ENCODE measurements around the gene SMYD3. TPM values are rescaled to one million over a fixed set of nuclear protein-coding genes. Genes with fewer than 3 reads are reported as not detected.
"Not testable (repeated sequence)": the region's sequence is repeated elsewhere in the genome, so short reads cannot be mapped to it uniquely, and the experiment has no call there.

The SMYD3 gene
- total RNA-seq, 2 donors from 2014 or later, result 15.8 to 21.8 TPM

GRCh38 chr1:246083416-246083815 is 423.7 kb downstream of the SMYD3 start:
- no peak for DNase-seq
- no peak for ATAC-seq
- intact Hi-C loops (cut with DNase I, micrococcal nuclease), result no loop called here

DNA sequence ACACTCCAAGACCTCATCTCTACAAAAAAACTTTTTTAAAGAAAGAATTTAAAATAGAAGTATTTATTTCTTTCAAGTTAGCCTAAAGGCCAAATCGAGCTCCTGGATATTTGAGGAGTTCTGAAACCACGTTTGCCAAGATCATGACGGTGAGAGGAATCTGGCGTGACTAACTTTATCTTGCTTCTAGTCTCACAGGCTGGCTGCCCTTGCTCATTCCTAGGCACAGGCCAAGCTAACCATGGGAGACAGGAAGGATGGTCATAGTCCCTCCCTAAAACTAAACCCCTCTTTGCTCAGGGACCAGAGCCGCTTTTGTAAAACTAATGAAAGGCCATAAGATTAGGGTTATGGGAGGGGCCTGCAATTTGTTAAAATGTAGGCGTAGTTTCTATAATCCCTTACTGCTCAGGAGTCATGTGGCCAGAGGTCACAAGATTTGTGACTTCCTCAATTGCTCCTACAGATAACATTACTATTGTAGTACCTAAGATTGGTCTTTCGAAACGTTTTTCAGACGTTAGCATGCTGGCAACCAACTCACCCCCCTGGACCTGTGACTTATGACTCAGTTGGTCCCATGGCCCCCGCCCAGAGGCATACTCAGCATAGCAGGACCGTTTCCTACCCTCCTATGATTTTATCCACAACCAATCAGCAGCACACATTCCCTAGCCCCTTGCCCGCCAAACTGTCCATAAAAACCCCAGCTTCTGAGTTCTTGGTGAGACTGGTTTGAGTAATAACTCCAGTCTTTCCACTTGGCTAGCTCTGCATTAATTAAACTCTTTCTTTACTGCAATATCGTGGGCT is 425.0 kb downstream of the SMYD3 start:
- no peak for DNase-seq
- intact Hi-C loops (cut with DNase I, micrococcal nuclease), result no loop called here
- ATAC-seq, result no peak

- intact Hi-C loops (cut with DNase I, micrococcal nuclease), result no loop called here
- ATAC-seq (no peak), DNase-seq (no peak)
These were observed 425.9 kb downstream of the SMYD3 start for GRCh38 chr1:246081138-246081702.

DNA sequence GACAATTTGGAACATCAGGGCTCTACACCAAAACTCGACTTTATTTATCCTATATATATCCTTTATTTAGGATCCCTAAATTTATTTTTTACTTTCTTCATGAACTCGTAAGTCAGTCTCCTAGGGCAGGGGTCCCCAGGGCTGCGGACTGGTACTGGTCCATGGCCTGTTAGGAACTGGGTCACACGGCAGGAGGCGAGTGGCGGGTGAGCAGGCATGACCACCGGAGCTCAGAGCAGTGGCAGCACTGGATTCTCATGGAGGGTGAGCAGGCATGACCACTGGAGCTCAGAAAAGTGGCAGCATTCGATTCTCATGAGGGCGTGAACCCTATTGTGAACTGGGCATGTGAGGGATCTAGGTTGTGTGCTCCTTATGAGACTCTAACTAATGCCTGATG is 427.0 kb downstream of the SMYD3 start:
- no peak for ATAC-seq
- intact Hi-C loops (cut with DNase I, micrococcal nuclease), result no loop called here
- DNase-seq, result no peak

DNA sequence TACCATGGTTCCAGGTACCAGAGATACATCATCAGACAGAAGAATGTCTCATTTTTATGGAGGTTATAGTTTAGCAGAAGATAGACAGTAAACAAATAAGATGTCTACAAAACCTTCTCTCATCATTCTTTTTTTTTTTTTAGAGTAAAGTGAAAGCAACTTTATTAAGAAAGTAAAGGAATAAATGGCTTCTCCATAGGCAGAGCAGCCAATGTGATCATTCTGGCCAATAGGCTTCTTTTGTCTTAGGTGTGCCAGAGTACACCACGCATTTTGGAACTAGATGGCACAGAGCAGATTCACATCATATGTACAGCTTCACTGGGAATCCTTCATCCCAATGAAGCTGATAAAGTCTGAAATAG is 428.2 kb downstream of the SMYD3 start:
- intact Hi-C loops (cut with DNase I, micrococcal nuclease), result no loop called here
- DNase-seq (no peak), ATAC-seq (no peak)

- ATAC-seq, result no peak
- intact Hi-C loops (cut with DNase I, micrococcal nuclease), result no loop called here
These were observed 428.8 kb downstream of the SMYD3 start for GRCh38 chr1:246078126-246078887.

DNA sequence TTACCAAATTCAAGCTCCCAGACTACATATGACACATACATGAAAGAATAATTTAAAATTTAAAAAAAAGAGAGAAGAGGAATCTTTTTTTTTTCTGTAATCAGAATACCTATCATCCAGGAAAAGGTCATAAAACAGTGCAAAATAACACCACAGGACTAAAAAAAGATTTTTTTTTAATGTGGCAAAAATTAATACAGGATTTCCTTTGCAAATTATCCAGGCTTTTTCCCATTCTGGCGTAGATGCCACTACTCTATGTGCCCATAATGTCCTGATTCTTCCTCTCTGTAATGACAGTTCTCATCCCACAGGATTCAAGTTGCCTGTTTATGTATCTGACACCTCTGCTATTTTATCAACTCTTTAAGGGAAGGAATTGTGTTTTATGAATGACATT is 429.6 kb downstream of the SMYD3 start:
- DNase-seq (no peak), ATAC-seq (no peak)
- intact Hi-C loops (cut with DNase I, micrococcal nuclease), result no loop called here

More at GRCh38 chr1:246078126-246078887, 428.8 kb downstream of the SMYD3 start:
- no peak for DNase-seq

DNA sequence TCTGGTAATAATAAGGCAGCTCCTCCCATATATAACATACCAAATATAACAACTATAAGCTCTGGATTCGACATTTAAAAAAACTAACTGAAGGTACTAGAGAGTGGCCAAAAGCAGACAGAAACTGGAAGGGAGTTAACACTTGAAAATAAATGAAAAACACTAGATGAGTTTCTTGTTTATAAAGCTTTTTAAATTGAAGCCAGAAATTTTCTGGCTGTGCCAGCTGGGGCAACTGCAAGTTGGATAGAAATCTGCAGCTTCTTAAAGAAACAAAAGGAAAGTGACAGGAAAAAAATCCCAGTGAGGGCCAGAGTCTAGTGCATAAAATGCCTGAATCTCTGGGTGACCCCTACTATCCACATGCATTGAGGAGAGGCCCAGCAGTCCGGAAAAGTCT is 432.7 kb downstream of the SMYD3 start:
- intact Hi-C loops (cut with DNase I, micrococcal nuclease), result no loop called here
- ATAC-seq, result no peak

GRCh38 chr1:246072456-246072955 is 434.6 kb downstream of the SMYD3 start:
- ATAC-seq, result no peak
- intact Hi-C loops (cut with DNase I, micrococcal nuclease), result no loop called here
- no peak for DNase-seq

More for the DNA sequence above, 432.7 kb downstream of the SMYD3 start:
- DNase-seq, result no peak

DNA sequence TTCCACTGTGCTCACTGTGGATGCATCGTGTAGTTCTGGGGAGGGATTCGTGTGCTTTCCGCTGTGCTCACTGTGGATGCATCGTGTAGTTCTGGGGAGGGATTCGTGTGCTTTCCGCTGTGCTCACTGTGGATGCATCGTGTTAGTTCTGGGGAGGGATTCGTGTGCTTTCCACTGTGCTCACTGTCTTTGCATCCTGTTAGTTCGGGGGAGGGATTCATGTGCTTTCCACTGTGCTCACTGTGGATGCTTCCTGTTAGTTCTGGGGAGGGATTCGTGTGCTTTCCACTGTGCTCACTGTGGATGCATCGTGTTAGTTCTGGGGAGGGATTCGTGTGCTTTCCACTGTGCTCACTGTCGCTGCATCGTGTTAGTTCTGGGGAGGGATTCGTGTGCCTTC is 435.1 kb downstream of the SMYD3 start:
- intact Hi-C loops (cut with DNase I, micrococcal nuclease); DNase-seq; ATAC-seq: not testable (repeated sequence)

- ATAC-seq; intact Hi-C loops (cut with DNase I, micrococcal nuclease): not testable (repeated sequence)
These were observed 435.5 kb downstream of the SMYD3 start for GRCh38 chr1:246071561-246071960.

GRCh38 chr1:246069581-246069980 is 437.5 kb downstream of the SMYD3 start:
- intact Hi-C loops (cut with DNase I, micrococcal nuclease), result no loop called here
- ATAC-seq (no peak), DNase-seq (no peak)

More at GRCh38 chr1:246071561-246071960, 435.5 kb downstream of the SMYD3 start:
- DNase-seq, result not testable (repeated sequence)

DNA sequence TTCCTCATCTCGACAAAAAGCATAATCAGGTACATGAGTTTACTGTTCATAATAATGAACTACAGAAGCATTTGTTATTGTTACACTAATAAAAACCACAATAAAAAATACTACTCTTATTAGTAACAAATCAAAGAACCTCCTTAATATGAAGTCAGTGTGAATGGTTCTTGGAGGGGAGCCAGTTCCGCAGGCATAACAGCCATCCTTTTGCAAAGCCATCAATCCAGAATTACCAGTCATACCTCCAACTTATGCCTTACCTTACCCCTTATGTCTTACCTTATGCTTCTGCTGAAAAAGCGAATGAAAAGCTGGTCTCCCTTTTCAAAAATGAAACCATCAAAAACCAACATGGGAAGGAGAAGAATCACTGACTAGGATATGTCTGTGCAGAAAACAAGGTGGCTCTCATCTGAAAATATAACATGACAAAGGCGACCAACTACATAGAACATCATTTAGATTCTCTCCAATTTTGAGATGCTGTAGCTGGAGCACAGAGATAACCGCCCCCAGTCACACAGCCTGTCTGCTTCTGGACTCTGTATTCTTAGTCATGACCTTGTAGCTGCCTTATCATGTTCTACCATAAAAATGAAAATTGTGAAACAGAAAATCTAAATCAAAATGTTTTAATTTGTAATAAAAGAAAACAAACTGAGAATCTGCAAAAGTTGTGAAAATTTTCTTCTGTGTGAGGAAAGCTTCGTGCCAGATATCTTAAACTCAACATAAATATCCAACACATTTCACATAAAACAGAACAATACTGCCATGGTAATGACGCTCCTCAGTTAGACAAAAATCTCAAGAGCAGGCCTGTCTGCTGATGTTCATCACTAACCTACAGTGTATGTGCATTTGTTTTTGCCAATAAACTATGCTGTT is 438.2 kb downstream of the SMYD3 start:
- intact Hi-C loops (cut with DNase I, micrococcal nuclease), result no loop called here
- DNase-seq (no peak), ATAC-seq (no peak)

- DNase-seq (no peak), ATAC-seq (no peak)
- intact Hi-C loops (cut with DNase I, micrococcal nuclease), result no loop called here
These were observed 438.9 kb downstream of the SMYD3 start for GRCh38 chr1:246068217-246068512.

DNA sequence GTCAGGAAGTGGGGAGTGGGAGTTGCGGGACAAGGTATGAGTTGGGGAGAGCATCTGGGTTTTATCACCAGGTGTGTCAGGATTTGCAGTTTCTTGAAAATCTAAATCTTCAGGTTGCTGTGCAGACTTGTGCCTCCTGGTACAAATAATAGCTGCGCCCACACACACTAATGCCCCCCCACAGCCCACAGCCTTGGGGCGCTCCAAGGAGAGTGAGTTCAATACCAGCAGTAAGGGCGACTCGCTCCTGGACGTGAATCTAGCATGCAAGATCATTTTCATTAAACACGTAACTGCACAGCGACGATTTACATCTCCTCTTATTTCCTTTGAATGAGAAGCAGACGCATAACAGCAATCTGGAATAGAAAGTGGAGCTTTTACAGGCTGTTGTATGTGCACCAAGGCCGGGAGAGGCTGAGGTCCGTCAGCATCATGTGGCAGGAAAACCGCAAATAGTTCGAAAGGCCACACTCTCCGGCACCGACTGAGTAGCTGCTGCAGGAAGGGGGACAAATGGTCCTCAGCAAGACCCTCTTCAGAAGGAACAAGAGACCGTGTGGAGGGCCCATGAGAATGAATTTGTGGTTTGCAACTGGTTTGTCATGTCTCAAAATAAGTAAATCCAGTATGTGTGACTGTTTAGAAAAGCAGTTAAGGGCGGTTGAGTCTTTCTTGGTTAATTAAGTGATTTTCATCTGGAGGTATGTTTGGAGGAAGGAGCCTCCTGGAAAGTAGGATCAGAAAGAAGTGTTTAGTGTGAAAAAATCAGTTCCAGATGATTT is 439.5 kb downstream of the SMYD3 start:
- no peak for ATAC-seq
- intact Hi-C loops (cut with DNase I, micrococcal nuclease), result no loop called here
- no peak for DNase-seq

DNA sequence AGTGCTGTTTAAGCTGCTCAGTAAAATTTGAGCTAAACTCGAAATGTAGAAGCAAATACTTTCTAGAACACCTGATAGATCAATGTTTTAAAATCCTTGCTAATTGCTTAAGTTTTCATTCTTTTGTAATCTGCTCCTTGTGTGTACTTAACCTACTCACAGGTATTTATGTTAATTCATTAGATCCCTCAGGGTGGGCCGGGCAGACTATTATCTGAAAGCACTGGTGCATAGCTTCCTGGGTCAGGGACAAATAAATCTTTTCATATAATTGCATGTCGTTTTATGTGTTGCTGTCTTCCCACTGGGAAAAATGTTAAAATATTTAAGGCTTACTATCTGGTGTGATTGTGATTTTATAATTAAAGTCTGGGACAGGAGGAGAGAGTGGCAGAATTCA is 440.5 kb downstream of the SMYD3 start:
- DNase-seq (no peak), ATAC-seq (no peak)
- intact Hi-C loops (cut with DNase I, micrococcal nuclease), result no loop called here

DNA sequence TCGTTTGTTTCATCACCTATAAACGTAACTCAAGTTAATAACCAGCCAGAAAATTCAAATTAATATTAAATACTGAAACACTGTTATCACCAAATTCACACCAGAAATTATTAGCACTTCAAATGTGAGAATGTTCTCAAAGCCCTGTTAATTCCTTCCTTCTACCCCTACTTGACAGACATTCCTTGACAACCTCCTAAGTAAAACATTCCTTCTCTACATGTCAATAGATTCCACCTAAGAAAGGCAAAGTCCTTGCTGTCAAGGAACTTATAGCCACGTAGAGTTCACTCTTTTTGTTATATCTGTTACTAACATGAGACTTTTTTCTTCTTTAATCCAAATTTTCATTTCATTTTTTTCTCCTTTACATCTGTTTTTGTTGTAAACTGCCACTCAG is 441.5 kb downstream of the SMYD3 start:
- ATAC-seq (no peak), DNase-seq (no peak)
- intact Hi-C loops (cut with DNase I, micrococcal nuclease), result no loop called here

DNA sequence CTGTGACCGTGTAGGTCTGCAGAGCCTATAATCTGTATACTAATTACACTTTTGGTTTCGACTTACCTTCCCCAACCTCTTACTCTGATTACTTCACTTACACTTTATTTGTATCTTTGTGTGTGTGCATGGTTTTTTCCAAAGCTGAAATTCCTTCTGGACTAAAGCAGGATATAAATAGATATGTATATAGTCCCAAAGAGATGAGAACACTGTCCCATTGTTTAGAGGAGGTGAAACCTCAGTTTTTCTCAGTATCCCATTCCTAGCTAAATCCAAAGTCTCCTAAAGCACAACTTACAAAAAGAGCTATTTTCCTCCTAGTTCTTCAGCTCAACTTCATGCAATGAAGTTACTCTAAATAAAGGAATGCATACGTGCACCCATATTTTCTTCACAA is 442.2 kb downstream of the SMYD3 start:
- no peak for ATAC-seq

More for the DNA sequence above, 442.2 kb downstream of the SMYD3 start:
- intact Hi-C loops (cut with DNase I, micrococcal nuclease), result no loop called here
- DNase-seq, result no peak

Data from left colon (tissue), 2 donors.